Measurements from ENCODE around the gene NKX2-2. TPM values are rescaled to one million over a fixed set of nuclear protein-coding genes. Genes with fewer than 3 reads are reported as not detected.

Gene NKX2-2
- polyA plus RNA-seq, 4 donors: 0.06 TPM; not detected in 3

DNA sequence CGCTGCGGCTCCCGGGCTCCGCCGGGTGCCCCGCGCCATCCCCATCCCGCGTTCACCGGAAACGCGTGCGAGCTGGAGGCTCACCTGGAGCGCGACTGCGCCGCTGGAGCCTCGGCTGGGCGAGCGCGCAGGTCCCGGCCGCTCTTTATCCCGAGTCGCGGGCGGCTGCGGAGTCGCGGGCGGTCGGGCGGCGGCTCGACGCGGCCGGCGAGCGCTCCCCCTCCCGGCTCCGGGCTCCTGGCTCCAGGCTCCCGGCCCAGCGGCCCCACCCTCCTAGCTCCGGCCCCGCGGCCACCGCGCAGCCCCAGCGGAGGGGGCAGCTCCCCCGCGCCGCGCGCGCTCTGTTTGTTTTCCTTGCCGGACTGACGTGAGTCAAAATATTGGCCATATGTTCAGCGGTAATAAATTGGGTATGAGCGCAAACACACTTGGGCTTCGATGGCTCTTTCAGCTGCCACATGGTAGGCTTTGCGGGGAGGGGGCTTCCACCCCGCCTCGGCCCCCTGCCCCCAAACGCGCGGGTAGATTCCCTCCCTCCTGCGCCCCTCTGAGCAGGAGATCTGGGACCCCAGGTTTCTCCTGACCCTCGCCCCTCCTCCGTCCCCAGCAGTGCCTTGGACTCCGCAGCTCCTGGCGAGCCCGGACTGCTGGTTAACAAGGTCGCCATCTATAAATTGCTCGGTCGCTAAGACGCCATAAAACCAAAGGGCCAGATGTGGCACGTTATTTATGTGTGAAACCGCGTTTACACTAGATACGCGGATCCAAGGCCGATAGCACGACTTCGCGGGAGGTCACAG lies 8.8 kb upstream of the NKX2-2 start:
- DNase-seq (ENCODE audit: low read depth in 4 of 4, low spot score in 2 of 4): no peak

DNA sequence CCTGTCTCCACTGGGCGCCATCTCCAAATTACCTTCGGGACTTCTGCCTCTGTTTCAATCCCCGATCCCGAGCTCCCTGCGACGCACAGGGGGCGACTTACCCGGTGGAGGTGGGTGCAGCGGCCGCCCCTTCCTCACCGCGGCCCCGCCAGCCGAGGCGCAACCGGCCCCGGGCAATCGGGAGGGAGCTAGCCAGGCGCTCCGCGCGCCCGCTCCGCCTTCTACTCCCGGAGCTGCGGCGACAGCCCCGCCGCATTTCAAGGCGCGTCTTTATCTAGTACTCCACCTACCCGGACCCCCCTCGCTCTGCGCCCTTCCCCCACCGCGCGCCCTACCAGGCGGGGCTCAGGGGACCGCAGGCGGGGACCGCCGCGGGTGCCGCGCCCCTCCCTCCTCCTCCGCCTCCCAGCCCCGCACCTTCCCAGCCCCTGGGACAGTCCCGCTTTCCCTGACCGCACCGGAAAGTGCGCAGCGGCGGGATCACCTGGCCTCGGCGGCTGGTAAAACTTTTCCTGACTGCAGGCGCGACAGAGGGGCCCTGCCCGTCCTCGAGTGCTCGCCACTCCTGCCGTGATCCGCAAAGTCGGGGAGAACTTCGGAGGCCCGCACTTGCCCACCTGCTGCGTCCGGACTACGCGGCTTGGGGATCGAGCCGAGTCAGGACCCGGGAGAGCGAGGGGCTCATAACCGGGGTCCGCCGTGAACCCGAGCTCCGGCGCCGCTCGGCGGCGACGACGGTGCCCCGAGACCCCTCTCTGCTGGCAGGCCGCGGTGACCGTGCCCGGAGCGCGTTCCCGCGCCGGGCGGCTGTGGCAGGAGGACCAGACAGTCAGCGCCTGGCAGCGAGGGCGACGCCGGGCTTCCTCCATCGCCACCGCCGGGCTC lies 8.0 kb upstream of the NKX2-2 start:
- DNase-seq (ENCODE audit: low read depth in 4 of 4, low spot score in 2 of 4): no peak

DNA sequence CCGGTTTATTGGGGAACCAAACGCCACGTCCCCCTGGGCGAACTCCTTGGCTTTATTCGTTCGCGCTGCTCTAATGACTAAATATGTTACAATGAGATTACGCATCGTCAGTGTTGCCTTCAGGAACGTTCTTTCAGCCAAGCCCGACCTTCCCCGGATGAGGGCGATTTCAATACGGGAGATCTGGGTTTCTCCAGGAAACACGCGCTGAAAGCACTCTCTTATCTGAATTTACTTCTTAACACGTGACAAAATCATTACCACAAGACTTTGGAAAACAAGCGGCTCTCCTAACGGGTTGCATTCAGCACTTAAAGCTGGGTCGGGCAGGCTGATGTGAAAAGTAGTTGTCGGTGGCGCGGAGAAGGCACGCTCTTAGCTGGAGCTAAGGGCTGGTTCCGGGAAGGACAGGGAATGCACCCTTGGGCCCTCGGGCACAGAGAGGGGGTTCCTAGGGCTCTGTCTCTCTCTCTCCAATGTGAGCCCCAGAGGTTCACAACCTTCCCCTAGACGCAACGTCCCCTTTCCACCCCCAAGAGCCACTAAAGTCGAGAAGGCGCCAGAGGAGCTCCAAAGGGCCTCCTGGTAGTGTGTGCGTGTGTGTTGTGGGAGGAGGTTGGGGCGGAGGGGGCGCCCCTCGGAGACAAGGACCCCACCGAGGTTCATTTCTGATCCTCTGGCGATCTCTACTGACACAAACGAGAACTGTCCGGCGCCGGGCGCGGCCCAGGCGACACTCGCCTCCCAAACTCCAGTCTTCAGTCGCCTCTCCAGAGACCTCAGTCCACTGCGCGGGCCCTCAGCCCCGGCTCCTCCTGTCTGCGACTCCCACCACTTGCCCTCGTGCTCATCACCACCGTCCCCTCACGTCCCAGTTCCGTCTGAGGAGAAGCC lies 7.1 kb upstream of the NKX2-2 start:
- no peak for DNase-seq (ENCODE audit: low read depth in 4 of 4, low spot score in 2 of 4)

DNA sequence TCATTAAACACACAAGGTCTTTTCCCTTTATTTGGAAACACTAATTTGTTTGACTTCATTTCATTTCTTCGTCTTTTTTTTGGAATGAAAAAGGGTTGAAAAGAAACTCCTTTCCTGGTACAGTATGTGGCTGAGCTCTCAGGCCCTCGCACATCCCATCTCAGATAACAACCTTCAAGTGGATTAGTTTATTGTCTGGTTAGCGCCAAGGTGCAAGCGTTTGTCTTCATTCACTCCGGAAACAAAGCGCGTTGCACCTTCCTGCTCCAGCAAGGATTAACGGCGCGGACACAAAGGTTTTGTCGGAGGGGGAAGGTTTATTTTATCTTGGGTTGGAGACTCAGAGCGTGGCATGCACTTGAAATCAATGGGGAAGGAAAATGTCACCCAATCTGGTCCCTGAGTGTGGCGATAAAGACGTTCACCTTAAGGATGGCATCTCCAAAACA lies 5.3 kb upstream of the NKX2-2 start:
- DNase-seq (ENCODE audit: low read depth in 4 of 4, low spot score in 2 of 4): no peak

DNA sequence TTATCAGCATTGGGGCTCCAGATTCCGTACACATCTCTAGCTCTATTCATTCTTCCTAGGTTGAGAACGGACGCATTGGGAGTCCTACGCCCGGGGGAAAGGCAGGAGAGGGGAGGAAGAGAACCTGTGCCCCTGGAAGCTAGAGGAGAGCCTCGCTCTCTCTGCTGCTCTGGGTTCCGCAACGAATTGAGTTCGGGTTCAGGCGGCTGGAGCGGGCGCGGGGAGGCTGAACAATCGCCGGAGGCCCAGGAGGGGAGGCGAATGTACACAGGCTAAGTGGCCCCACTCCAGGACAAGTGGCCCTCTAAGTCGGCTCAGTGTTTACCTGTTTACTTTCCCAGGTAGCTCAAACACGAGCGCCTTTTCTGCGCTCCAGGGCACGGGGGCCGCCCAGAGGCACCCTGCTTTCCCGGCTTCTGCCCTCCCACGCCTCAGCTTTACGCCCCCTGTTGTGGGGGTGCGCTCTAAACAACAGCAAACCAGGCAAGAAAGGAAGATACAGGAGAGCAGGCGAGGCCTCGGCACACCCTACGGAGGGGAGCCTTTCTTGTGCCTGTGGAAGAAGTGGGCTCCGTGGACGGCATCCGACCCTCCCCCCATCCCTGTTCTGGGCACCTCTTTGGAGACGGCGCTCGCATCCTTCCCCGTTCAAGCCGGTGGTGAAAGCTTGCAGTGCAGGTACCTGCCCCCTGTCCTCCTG lies 4.6 kb upstream of the NKX2-2 start:
- no peak for DNase-seq (ENCODE audit: low read depth in 4 of 4, low spot score in 2 of 4)

DNA sequence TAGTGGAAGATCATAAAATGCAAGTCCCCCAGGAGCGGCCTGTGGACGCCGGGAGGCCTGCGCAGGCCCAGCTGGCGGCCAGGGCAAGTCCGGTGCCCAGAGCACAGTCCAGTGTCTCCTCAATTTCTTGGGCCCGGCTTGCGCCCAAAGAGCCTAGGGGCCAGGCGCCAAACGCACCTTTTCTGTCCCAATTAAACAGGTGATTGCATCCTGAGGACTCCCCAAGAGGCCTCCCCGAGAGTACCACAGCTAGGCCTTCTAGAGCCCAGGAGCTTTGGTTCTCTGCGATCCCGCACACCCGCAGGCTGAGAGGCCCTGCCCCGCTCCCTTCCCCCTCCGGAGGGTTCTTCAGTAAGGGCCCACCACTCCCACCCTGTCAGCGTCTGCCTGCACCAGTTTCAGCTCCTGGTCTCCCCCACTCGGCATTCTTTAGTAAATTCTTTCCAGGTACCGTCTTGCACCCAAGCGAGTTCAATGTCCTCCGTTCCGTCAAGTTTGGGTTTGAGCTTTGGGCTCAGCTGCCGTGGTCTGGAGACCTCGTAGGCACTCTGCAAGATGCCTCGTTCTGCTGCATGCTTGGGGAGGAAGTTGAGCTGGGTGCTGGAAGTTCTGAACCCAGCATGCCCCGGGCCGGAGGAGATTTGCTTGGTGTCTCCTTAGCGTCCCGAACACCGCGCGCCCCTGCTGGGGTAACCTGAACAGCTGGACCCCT lies 3.9 kb upstream of the NKX2-2 start:
- DNase-seq (ENCODE audit: low read depth in 4 of 4, low spot score in 2 of 4): no peak

DNA sequence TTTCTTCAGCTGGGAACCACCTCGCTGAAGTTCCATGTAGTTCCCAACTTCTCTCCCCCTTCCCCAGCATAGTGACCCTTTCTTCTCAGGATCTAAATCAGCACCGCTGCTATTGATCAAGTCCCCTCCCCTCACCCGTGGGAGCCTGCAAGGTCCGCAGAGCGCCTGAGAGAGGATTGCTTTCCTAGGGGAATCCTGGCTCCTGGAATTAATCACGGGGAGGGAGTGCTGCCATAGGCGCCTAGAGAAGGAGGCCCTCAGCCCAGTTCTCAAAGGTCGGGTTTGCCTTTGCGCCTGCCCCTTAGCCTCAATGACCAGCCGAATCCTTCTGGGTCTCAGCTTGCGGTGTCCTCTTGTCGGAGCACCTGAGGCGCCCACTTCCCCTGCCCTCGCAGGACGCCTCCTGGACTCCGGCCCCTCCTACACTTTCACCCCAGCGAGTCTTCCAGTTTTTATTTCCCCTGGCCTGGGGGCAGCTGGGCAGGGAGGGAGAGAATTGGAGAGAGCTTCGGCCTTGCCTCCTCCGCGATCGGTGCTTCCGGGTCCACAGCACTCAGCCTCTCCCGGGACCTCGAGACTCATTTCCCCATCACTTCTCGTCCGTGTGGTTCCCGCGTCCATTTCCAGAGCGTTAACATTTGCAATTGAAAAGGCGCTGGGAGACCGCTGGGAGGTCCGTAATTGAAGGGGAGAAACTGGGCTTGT lies 3.1 kb upstream of the NKX2-2 start:
- no peak for DNase-seq (ENCODE audit: low read depth in 4 of 4, low spot score in 2 of 4)

DNA sequence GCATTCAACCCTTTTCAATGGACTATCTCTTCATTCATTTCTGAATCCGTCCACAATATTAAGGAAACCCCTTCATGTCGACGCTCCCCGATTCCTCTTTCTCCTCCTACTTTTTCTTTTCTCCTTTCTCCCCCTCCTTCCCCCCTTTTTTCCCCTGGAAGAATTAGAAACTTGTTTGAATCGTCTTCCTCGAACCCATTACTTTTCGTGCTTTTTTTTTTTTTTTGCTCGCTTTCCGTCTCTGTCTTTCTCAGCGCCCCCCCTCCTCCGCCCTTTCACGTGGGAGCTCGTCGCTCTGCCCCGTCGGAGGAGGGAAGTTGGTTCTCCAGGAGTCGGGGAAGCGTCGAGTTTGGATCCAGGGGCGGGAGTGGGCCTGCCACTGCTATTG lies 2.3 kb upstream of the NKX2-2 start:
- no peak for DNase-seq (ENCODE audit: low read depth in 4 of 4, low spot score in 2 of 4)

DNA sequence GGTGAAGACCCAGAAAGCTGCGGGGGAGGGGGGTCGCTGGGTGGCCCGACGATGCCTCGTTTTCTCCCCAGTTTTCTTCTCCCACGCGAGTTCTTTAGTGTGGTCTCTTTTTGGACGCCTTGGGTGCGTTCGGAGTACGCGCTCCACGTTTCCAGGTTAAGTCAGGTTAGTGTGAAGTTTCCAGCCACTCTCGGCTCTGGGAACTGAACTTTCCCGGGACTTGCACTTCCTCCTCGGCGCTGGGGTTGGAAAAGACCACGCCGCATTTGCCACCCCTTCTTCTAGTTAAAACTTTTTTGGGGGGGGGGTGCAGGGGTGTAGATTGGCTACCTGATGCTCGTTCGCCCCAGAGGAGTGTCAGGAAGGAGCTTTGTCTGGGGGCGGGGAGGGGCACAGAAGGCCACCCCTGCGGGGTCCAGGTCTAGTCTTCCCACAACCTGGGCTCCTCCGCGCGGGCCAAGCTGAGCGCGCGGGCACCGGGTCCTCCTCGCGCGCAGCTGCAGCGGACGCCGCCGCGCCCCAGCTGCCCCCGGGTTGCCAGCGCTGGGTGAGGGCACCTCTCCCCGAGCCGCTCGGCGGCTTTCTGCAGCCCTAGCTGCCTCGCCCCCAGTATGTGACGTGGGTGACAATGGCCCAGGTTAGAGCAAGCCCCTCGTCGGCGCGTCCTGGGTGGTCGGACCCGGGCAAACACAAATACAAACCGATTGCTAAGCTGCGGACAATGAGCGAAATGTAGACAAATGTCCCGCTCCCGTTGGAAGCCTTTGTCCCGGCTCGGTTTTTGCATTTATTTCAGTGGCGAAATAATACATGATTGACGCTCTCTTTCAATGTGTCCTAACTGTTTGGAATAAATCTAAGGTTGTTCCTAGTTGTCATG lies 1.7 kb upstream of the NKX2-2 start:
- no peak for DNase-seq (ENCODE audit: low read depth in 4 of 4, low spot score in 2 of 4)

DNA sequence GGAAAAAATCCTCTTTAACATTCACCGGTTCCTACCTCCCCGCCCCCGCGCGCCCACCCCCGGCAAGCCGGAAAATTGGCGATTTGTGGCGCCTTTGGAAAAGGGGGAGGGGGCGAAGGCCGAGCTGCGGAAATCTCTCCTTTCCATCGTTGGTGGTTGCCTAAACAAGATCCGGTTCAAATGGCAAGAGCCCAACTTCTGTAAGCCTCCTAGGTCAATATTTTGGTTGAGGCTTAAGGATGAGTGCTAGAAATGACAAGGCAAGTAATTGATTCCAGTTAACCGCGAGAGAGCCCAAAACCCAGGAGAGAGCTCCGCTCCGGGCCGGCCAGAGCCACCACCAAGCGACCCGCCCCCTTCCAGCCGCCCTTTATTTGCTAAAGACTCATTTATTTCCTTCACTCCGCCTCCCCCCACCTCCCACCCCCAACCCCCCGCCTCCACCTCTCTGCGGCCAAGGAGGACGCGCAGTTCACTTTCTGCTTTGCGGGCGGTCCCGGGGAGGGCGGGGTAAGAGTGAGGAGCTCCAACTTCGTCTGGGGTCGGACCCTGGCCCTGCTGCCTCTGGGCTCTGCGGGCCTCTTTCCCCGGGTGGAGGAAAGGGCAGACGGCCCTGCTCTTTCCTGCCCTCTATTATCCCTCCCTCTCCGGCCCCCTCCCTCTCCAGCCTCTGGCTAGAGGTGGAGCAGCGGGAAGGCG lies 838 bp upstream of the NKX2-2 start:
- DNase-seq (ENCODE audit: low read depth in 4 of 4, low spot score in 2 of 4): no peak

DNA sequence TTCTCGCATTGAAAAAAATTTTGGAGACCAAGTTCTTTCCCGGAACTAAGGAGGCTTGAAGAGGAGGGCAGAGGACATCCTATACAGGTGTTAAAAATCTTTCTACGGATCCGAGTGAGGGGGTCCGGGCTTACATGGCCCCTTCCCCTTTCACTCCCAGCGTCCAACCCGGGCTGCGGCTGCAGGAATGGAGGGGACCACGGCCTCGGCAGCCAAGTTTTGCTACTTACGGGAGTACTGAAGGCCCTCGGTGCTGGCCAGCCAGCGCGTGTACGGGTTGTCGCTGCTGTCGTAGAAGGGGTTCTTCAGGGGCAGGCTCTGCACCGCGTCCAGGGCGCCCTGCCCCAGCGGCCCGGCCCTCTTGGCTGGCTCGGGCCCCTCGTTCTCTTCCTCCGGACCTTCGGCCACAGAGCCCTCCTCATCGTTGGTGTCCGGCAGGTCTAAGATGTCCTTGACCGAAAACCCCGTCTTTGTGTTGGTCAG lies 642 bp downstream of the NKX2-2 start:
- no peak for DNase-seq (ENCODE audit: low read depth in 4 of 4, low spot score in 2 of 4)

DNA sequence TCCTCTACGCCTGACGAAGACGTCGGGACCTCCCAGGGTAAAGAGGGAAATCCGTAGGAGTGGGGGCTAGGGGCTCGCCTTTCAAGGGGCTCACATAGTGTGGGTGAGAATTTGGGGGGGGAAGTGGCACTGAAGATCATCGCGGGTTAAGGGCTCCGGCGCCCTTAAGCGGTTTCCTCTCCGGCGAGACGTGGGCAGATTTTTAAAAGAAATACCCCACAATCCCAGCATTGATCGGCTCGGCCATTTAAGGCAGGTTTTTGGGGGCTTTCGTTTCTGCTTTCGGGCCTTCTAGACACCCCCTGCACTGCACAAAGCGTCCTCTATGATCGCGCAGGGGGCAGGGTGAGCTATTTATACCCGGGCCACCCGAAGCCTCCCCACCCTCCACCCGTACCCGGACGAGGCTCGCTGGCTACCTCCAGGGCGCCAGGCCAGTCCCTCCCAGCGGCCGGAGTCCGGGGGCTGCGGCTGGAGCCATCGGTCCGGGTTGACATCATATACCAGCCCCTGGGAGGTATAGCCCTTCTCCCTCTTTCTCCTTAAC lies 1.2 kb downstream of the NKX2-2 start:
- DNase-seq (ENCODE audit: low read depth in 4 of 4, low spot score in 2 of 4): no peak

DNA sequence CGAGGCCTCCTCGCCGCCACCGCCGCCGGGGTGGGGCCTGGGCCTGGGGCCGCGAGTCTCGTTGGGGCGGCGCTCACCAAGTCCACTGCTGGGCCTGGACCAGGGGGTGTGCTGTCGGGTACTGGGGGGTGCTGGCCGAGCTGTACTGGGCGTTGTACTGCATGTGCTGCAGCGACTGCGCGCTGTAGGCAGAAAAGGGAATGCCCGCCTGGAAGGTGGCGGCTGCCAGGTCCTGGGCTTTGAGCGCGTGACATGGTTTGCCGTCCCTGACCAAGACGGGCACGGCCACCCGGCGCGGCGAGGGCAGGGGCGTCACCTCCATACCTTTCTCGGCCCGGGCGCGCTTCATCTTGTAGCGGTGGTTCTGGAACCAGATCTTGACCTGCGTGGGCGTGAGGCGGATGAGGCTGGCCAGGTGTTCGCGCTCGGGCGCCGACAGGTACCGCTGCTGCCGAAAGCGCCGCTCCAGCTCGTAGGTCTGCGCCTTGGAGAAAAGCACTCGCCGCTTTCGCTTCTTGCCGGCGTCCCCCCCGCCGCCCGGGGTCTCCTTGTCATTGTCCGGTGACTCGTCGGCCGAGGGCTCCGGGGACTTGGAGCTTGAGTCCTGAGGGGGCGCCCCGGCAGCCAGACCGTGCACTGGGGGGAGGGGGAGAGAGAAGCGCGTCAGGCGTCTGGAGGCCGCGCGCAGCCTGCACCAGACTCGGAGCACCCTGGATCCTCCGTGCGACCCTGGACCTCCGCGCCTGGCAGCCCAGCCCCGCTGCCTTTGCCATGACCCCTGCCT lies 1.8 kb downstream of the NKX2-2 start:
- no peak for DNase-seq (ENCODE audit: low read depth in 4 of 4, low spot score in 2 of 4)

DNA sequence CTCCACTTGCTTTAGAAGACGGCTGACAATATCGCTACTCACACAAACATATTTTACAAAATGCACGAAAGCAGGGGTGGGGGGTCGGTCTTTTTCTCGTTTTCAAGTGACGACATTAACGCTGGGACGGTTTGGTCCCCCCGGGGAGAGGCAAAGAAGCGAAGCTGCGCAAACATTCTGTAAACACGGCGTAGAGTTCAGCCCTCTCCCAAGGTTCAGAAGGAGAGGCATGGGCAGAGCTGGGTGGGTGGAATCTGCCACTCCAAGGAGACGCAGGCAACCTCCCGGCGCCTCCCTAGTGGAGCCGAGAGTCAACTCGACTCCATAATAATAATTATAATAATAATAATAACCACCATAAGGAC lies 2.4 kb downstream of the NKX2-2 start:
- no peak for DNase-seq (ENCODE audit: low read depth in 4 of 4, low spot score in 2 of 4)

DNA sequence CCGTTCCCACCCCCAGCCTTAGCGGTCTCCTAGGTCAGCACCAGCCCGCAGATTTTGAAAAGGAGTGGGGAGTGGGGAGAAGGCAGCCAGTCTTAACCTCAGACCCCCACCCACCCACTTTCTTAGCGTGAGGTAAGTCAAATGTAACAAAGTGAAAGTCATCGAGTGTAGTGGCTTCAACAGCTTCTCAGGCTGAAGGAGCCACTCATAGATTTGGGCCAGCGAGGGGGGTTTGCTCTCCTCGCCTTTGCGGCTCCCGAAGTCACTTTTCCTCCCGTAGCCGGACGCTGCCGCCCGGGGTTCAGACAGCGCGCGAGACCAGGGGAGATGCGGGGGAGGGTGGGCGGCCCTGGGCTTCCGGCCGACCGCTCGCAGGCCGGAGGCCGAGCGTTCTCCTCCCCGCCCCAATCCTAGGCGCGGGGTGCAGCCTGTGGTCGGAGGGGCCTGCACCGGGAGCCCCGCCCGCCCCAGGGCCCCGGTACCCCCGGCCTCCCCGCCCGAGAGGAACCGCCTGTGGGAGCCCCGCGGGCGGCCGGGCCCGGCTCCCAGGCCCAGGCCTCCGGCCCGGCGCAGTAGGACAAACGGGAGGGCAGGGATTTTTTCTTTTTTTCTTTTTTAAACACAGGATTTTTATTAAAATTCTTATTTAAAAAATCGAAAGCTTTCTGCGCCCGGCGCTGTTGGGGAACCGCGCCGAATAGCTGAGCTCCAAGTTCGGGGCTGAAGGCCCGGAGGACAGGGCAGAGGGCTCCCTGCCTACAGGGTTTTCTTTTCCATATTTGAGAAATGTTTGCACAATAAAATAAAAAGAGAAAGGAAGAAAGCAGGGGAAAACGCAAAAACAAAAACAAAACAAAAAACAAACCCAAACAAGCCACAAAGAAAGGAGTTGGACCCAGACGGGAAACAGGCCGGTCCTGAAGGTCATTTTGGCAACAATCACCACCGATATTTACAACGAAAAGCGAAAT lies 3.2 kb downstream of the NKX2-2 start:
- DNase-seq (ENCODE audit: low read depth in 4 of 4, low spot score in 2 of 4): no peak
